HepG2 (cell line): ENCODE data around the gene TRIM10. TPM values are rescaled to one million over a fixed set of nuclear protein-coding genes. Genes with fewer than 3 reads are reported as not detected.
A peak's percentile ranks its signal among the peaks of the same experiment; 100 is the strongest.

Experiments used
- ATF6 ChIP-seq: sonication (generic); formaldehyde crosslinking; conservative IDR thresholded peaks from 2 replicates; pipeline ENCODE4 v1.4.0; 2020; ENCODE audit warnings: missing genetic modification reagents
- FOXO1 ChIP-seq: sonication (generic); formaldehyde crosslinking; IDR thresholded peaks from 2 replicates; pipeline ENCODE4 v1.4.0; 2020; ENCODE audit warnings: missing genetic modification reagents
- KDM5B ChIP-seq: sonication (generic); formaldehyde crosslinking; IDR thresholded peaks from 2 replicates; pipeline ENCODE4 v1.4.0; 2020; ENCODE audit warnings: missing genetic modification reagents, mild to moderate bottlenecking, borderline replicate concordance
- KLF13 ChIP-seq: sonication (generic); formaldehyde crosslinking; IDR thresholded peaks from 2 replicates; pipeline ENCODE4 v1.4.0; 2020; ENCODE audit warnings: mild to moderate bottlenecking, missing genetic modification reagents
- KLF6 ChIP-seq: IDR thresholded peaks from 2 replicates; pipeline ENCODE4 v1.8.0; 2016; ENCODE audit warnings: missing biosample characterization, missing genetic modification reagents
- MEIS2 ChIP-seq: sonication (generic); formaldehyde crosslinking; IDR thresholded peaks from 2 replicates; pipeline ENCODE4 v1.9.0; 2021; ENCODE audit warnings: mild to moderate bottlenecking, missing genetic modification reagents
- PRDM15 ChIP-seq: sonication (generic); formaldehyde crosslinking; IDR thresholded peaks from 2 replicates; pipeline ENCODE4 v1.4.0; 2020; ENCODE audit warnings: missing genetic modification reagents
- RXRA ChIP-seq: sonication (generic); formaldehyde crosslinking; IDR thresholded peaks from 2 replicates; pipeline ENCODE4 v1.5.1; 2020; ENCODE audit warnings: missing genetic modification reagents
- SNAI1 ChIP-seq: sonication (generic); formaldehyde crosslinking; IDR thresholded peaks from 2 replicates; pipeline ENCODE4 v1.5.0; 2020; ENCODE audit warnings: mild to moderate bottlenecking, missing genetic modification reagents, borderline replicate concordance
- TRAFD1 ChIP-seq: sonication (generic); formaldehyde crosslinking; IDR thresholded peaks from 2 replicates; pipeline ENCODE4 v1.5.1; 2020; ENCODE audit warnings: missing genetic modification reagents, mild to moderate bottlenecking, borderline replicate concordance
- XBP1 ChIP-seq: sonication (generic); formaldehyde crosslinking; IDR thresholded peaks from 2 replicates; pipeline ENCODE4 v1.5.0; 2020; ENCODE audit warnings: missing genetic modification reagents
- ZKSCAN5 ChIP-seq: sonication (generic); formaldehyde crosslinking; IDR thresholded peaks from 2 replicates; pipeline ENCODE4 v1.5.1; 2020; ENCODE audit warnings: mild to moderate bottlenecking, missing genetic modification reagents
- ZNF18 ChIP-seq: sonication (generic); formaldehyde crosslinking; IDR thresholded peaks from 2 replicates; pipeline ENCODE4 v1.8.0; 2022; ENCODE audit warnings: mild to moderate bottlenecking, missing genetic modification reagents; ENCODE audit not compliant: insufficient replicate concordance
- ZNF230 ChIP-seq: sonication (generic); formaldehyde crosslinking; IDR thresholded peaks from 2 replicates; pipeline ENCODE4 v1.4.0; 2020; ENCODE audit warnings: mild to moderate bottlenecking, missing genetic modification reagents
- ZNF432 ChIP-seq: sonication (generic); formaldehyde crosslinking; IDR thresholded peaks from 2 replicates; pipeline ENCODE4 v1.5.0; 2020; ENCODE audit warnings: missing genetic modification reagents, mild to moderate bottlenecking, borderline replicate concordance
- ZNF441 ChIP-seq: sonication (generic); formaldehyde crosslinking; IDR thresholded peaks from 2 replicates; pipeline ENCODE4 v1.7.0; 2021; ENCODE audit warnings: missing genetic modification reagents, borderline replicate concordance
- ZNF770 ChIP-seq: sonication (generic); formaldehyde crosslinking; IDR thresholded peaks from 2 replicates; pipeline ENCODE4 v1.5.0; 2020; ENCODE audit warnings: mild to moderate bottlenecking, missing genetic modification reagents
- polyA plus RNA-seq, 8 experiments: library from polyadenylated mRNA; depleted of rRNA in 3 of 8; stranded (reverse) in 7 of 8; unstranded in 1 of 8; fragments of >200 nt; fragmentation: Illumina TruSeq in 4 of 8; extraction: Trizol in 4 of 8; gene quantifications; 2 replicates each; pipeline versions ENCODE4 v1.2.1 to v1.2.3, GENCODE V29; 2011 to 2016; ENCODE audit warnings: low read depth in 4 of 8, missing spikeins in 1 of 8, mixed read lengths in 1 of 8; ENCODE audit not compliant: insufficient read depth in 1 of 8
- total RNA-seq, 5 experiments: library from RNA; depleted of rRNA; stranded (reverse); fragments of >200 nt; fragmentation: Illumina TruSeq; extraction: Trizol; gene quantifications; 2 replicates each; pipeline ENCODE4 v1.2.3, GENCODE V29; 2016; ENCODE audit warnings: low read depth in 1 of 5

Gene TRIM10
- total and polyA plus RNA-seq, 2 of the 13 experiments (the other 11 are each of a cell fraction or from before 2014, with no cell fraction given), result 4.1 to 6.8 TPM

GRCh38 chr6:30102970-30103871 is 57.8 kb downstream of the TRIM10 start (continued):
- no peak for TF ChIP-seq ZNF18
- TF ChIP-seq ATF6 (CRISPR knock-in tag), result no peak
- TF ChIP-seq KDM5B, result peak; percentile 63; the same call in 1 of the 2 replicates
- no peak for TF ChIP-seq XBP1
- TF ChIP-seq TRAFD1 (CRISPR knock-in tag), result no peak
- TF ChIP-seq ZKSCAN5 (CRISPR knock-in tag), result no peak
- TF ChIP-seq FOXO1 (CRISPR knock-in tag), result peak; percentile 94
- TF ChIP-seq KLF13 (CRISPR knock-in tag), result no peak
- TF ChIP-seq ZNF432, result no peak
- TF ChIP-seq SNAI1 (CRISPR knock-in tag), result no peak
- TF ChIP-seq ZNF441 (CRISPR knock-in tag), result no peak
- peak; percentile 92 for TF ChIP-seq PRDM15 (CRISPR knock-in tag)
- TF ChIP-seq RXRA, result no peak; the same call in 1 of the 2 replicates
- TF ChIP-seq MEIS2 (CRISPR knock-in tag), result peak; percentile 47; the same call in 1 of the 2 replicates
- peak; percentile 83 for TF ChIP-seq KLF6
- no peak for TF ChIP-seq ZNF770 (CRISPR knock-in tag)
- TF ChIP-seq ZNF230 (CRISPR knock-in tag), result 0 out of 2 replicates have a peak, but pooled peaks have one; percentile 59
